Omental fat pad (tissue), 4 donors: Measurements from ENCODE around the gene PSMG4. TPM values are rescaled to one million over a fixed set of nuclear protein-coding genes. Genes with fewer than 3 reads are reported as not detected.

ENCODE experiments used
- ATAC-seq: fragments of 150-250 bp; one replicate; pipeline ENCODE4 v1.9.1; 2016; ENCODE audit warnings: mild to moderate bottlenecking, moderate library complexity; ENCODE audit not compliant: low FRiP score
- DNase-seq: peaks from one replicate; pipeline ENCODE4 v3.0.0-alpha.2; 2019; ENCODE audit warnings: low spot score
- CTCF ChIP-seq, 3 donors: fragments of 450-650 bp; IDR thresholded peaks; one replicate each; pipeline ENCODE4 v1.5.1; 2016 to 2017; ENCODE audit warnings: antibody characterized with exemption in 3 of 3, mild to moderate bottlenecking in 3 of 3, moderate library complexity in 2 of 3
- total RNA-seq, 4 donors: library from RNA; depleted of rRNA; stranded (reverse); fragments of >200 nt; gene quantifications; one replicate each; pipeline ENCODE4 v1.1.0, GENCODE V29; 2016

The PSMG4 gene
- total RNA-seq, 4 donors from 2014 or later = 6.8 to 25.2 (median 23.3) TPM

- ATAC-seq (no peak), DNase-seq (no peak)
- no peak for TF ChIP-seq CTCF (IDR thresholded peaks at IDR 0.05)
Observed at GRCh38 chr6:3252861-3253596, 5.7 kb upstream of the PSMG4 start.

GRCh38 chr6:3253597-3253961 lies 5.2 kb upstream of the PSMG4 start:
- ATAC-seq = no peak
- no peak for TF ChIP-seq CTCF (IDR thresholded peaks at IDR 0.05)
- DNase-seq = no peak

DNA sequence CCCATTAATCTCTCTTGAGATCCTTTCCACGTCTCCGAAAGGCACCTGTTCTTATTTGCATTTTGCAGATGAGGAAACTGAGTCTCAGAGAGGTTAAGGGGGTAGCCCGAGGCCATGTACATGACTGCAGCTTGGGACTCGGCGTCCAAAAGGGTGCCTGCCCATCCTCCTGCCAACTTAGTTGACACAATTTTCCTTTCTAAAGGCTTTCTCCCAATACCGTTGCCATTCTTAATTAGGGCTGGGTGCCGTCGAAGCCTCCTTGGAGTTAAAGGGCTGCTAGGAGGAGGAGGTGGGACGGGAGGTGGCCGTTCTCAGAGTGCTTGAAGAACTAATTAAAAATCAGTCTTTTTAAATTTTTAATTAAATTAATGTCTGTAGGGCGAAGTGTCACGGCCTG lies 546 bp upstream of the PSMG4 start:
- no peak for TF ChIP-seq CTCF (IDR thresholded peaks at IDR 0.05)
- ATAC-seq (no peak), DNase-seq (no peak)

DNA sequence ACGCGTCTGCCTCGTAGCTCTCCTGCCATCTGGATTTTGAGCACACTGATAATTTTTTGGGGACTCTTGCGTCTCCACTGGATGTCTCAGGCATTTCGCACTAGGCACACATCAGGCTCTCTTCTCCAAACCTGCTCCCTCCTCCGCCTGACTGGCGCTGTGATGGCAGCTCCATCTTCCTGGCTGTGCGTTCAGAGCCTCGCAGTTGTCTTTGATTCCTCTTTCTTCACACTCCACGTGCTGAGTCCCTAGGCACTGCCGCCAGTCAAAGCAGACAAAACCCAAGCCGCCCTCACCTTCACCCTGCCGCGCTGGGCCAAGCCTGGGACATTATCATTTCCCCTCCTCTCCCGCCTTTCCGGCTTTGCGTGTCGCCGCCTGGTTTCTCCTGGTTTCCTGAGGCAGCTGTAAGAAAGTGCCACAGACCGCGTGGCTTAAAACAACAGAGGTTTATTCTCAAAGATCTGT lies 778 bp downstream of the PSMG4 start:
- no peak for DNase-seq
- peak; percentile 7 for ATAC-seq
- no peak for TF ChIP-seq CTCF (IDR thresholded peaks at IDR 0.05)

GRCh38 chr6:3260296-3260695 lies 1.5 kb downstream of the PSMG4 start:
- DNase-seq = no peak
- TF ChIP-seq CTCF (IDR thresholded peaks at IDR 0.05) = no peak
- no peak for ATAC-seq

DNA sequence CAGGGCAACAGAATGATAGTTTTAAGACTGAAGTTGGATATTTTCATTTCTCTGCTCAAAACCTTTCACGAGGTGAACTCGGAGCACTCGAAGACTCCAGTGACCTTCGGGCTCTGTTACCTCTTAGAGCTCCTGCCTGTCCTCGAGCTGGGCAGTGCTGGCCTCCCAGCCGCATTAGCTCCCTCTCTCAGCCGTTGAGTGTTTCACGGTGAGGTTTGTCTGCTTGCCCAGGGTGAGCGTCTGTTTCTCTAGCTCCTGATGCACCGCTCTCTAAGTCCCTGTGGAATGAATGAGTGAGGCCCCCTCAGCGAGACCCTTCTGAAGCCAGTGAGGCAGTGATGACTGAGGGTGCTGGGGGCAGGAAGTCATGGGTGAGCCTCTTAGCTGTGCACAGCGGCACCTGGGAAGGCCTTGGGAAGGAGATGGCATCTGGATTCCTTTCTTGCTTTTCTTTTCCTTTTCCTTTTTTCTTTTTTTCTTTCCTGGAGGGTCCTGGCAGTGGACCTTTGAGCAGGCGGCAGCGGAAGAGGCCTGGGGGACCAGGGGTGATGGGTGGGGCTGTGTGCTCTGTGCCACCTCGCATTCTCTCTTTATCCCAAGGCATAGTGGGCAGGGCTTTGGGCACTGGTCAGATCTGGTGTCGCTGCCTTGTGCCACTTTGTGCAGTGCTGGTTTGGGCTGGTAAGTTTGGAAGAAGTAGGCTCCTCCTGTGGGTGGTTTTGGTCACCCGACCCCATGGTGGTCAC lies 2.2 kb downstream of the PSMG4 start:
- DNase-seq (no peak), ATAC-seq (no peak)
- no peak for TF ChIP-seq CTCF (IDR thresholded peaks at IDR 0.05)

DNA sequence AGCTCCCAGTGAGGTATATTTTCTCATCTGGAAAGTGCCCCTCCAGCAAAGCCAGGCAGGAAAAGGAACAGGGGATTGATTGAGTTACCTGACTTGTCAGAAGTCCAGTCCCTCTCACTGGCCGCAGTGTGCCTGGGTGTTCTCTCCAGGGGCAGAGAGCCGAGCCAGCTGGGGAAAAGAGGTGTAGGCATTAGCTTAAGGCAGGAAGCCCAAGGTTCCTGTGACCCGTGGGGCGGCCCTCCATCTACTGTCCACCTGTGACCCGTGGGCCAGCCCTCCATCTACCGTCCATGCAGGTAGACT lies 2.7 kb downstream of the PSMG4 start:
- TF ChIP-seq CTCF (IDR thresholded peaks at IDR 0.05) = no peak
- no peak for ATAC-seq
- no peak for DNase-seq
